ENCODE measurements around the gene VSTM2B.

VSTM2B gene

DNA sequence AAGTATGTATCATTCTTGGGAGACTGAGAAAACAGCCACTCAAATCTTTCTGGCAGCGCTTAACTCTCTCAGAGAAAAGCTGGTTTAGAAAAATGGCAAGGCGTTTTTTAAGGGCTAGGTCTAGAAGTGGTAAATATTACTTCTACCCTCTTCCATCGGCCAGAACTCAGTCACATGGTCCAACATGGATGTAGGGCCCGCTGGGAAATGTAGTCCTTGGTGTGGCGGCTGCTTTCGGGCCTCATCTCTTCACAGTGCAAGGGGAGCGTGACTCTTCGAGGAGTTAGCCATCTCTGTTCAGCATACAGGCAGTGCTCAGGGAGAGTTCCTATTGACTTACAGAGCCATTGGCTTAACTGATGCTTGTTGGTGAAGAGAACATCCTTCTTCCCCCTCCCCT, 6.3 kb downstream of the VSTM2B start:
- Histone ChIP-seq H2AFZ (ENCODE audit: low read length) (no peak overlapping the region), H3K4me3 (ENCODE audit: low read depth, low read length, poor library complexity, severe bottlenecking) (no peak overlapping the region), H3F3A (ENCODE audit: insufficient read depth, low read length) (no peaks in the 10 kb centered on the region), H3K9me3 (ENCODE audit: low read length) (no peaks in the 10 kb centered on the region), H4K20me1 (ENCODE audit: insufficient read depth, low read length) (no peaks in the 10 kb centered on the region), H3K27me3 (ENCODE audit: insufficient read depth, low read length) (no peaks in the 10 kb centered on the region), H3K4me1 (ENCODE audit: insufficient read depth, low read length, severe bottlenecking) (no peaks in the 10 kb centered on the region), H3K79me2 (ENCODE audit: insufficient read depth, low read length) (no peaks in the 10 kb centered on the region), H3K9me2 (ENCODE audit: low read depth, low read length) (no peaks in the 10 kb centered on the region), H3K4me2 (ENCODE audit: low read length) (no peak overlapping the region), H3K36me3 (ENCODE audit: insufficient read depth, low read length) (no peaks in the 10 kb centered on the region), H3K9ac (ENCODE audit: low read length) (no peak overlapping the region), H3K27ac (ENCODE audit: low read depth, low read length, poor library complexity, severe bottlenecking) (no peak overlapping the region)
- TF ChIP-seq, protein P1, sequence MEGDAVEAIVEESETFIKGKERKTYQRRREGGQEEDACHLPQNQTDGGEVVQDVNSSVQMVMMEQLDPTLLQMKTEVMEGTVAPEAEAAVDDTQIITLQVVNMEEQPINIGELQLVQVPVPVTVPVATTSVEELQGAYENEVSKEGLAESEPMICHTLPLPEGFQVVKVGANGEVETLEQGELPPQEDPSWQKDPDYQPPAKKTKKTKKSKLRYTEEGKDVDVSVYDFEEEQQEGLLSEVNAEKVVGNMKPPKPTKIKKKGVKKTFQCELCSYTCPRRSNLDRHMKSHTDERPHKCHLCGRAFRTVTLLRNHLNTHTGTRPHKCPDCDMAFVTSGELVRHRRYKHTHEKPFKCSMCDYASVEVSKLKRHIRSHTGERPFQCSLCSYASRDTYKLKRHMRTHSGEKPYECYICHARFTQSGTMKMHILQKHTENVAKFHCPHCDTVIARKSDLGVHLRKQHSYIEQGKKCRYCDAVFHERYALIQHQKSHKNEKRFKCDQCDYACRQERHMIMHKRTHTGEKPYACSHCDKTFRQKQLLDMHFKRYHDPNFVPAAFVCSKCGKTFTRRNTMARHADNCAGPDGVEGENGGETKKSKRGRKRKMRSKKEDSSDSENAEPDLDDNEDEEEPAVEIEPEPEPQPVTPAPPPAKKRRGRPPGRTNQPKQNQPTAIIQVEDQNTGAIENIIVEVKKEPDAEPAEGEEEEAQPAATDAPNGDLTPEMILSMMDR (IDR thresholded peaks at IDR 0.05; ENCODE audit: low read length), result no peak
- no peak for TF ChIP-seq EZH2 (IDR thresholded peaks at IDR 0.05; ENCODE audit: borderline replicate concordance, low read length)

DNA sequence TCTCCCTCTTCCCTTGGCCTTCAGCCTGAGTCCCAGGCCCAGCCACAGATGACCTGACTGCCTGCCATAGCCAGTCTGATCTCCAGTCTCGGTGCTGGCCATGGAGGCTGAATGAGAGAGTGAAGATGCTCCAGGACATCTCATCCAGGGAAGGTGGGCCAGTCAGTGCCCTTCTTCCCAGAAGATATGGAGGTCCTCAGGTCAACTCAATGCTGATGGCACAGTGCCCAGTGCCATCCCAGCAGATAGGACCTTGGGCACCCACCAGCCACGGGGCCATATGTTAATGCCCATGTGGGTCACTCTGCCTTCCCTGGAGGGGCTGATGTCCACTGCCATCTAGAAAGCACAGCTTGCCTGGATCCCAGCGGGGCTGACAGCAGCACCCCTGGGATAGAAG, 7.2 kb downstream of the VSTM2B start:
- H3K9me2 ChIP-seq (ENCODE audit: low read depth, low read length), result no peaks in the 10 kb centered on the region
- no peak overlapping the region for H3K9ac ChIP-seq (ENCODE audit: low read length)
- no peaks in the 10 kb centered on the region for H3K79me2 ChIP-seq (ENCODE audit: insufficient read depth, low read length)
- no peaks in the 10 kb centered on the region for H3K9me3 ChIP-seq (ENCODE audit: low read length)
- no peaks in the 10 kb centered on the region for H3F3A ChIP-seq (ENCODE audit: insufficient read depth, low read length)
- no peak overlapping the region for H2AFZ ChIP-seq (ENCODE audit: low read length)
- no peak overlapping the region for H3K4me3 ChIP-seq (ENCODE audit: low read depth, low read length, poor library complexity, severe bottlenecking)
- H3K4me1 ChIP-seq (ENCODE audit: insufficient read depth, low read length, severe bottlenecking), result no peaks in the 10 kb centered on the region
- H3K36me3 ChIP-seq (ENCODE audit: insufficient read depth, low read length), result no peaks in the 10 kb centered on the region
- H4K20me1 ChIP-seq (ENCODE audit: insufficient read depth, low read length), result no peaks in the 10 kb centered on the region
- TF ChIP-seq, protein P1 (IDR thresholded peaks at IDR 0.05; ENCODE audit: low read length), result no peak
- no peak for TF ChIP-seq EZH2 (IDR thresholded peaks at IDR 0.05; ENCODE audit: borderline replicate concordance, low read length)
- no peak overlapping the region for H3K4me2 ChIP-seq (ENCODE audit: low read length)
- H3K27ac ChIP-seq (ENCODE audit: low read depth, low read length, poor library complexity, severe bottlenecking), result no peak overlapping the region
- H3K27me3 ChIP-seq (ENCODE audit: insufficient read depth, low read length), result no peaks in the 10 kb centered on the region

DNA sequence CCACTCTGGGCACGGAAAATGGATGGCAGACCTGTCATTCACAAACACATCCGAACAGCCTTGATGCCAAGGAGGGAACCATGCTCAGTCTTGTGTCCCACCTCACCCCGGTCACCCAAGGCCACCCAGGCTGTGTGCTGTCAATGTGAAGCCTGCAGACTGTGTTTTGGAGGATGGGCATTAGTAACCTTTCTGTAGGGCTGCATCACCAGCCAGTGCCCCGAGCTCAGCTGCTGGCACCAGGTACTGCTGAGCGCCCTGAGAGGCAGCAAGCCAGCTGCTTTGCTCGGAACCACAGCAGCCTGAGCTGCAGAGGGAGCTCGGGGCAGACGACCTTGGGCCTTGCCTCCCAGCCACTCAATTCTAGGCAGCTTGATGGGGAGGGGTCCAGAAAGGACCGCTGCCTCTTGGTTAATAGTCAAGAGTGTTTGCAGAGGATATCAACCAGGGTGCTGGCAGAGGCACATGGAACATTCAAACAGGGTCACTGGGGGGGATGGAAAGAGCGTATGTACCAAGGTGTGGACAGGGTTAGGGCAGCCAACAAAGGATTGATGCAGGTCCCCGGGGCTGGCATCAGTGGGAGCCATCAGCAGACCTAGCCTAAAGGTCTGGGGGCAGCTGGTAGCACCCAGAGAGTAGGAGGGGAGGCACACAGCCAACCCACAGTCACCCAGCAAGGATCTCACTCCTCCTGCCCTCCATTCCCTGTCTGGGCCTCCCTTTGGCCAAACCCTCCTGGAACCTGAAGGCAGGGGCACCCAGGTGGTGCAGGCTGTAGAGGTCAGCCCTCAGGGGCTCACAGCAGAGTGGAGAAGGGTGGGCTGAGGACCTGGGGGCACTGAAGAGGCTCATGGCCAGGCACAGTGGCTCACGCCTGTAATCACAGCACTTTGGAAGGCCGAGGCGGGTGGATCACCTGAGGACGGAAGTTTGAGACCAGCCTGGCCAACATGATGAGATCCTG, 8.1 kb downstream of the VSTM2B start:
- H3K9me2 ChIP-seq (ENCODE audit: low read depth, low read length), result no peaks in the 10 kb centered on the region
- no peaks in the 10 kb centered on the region for H3K79me2 ChIP-seq (ENCODE audit: insufficient read depth, low read length)
- no peak overlapping the region for H3K4me3 ChIP-seq (ENCODE audit: low read depth, low read length, poor library complexity, severe bottlenecking)
- H3K27me3 ChIP-seq (ENCODE audit: insufficient read depth, low read length), result no peaks in the 10 kb centered on the region
- H3F3A ChIP-seq (ENCODE audit: insufficient read depth, low read length), result no peaks in the 10 kb centered on the region
- H3K9ac ChIP-seq (ENCODE audit: low read length), result no peak overlapping the region
- no peak for TF ChIP-seq EZH2 (IDR thresholded peaks at IDR 0.05; ENCODE audit: borderline replicate concordance, low read length)
- TF ChIP-seq, protein P1 (IDR thresholded peaks at IDR 0.05; ENCODE audit: low read length), result no peak
- H3K36me3 ChIP-seq (ENCODE audit: insufficient read depth, low read length), result no peaks in the 10 kb centered on the region
- H3K4me1 ChIP-seq (ENCODE audit: insufficient read depth, low read length, severe bottlenecking), result no peaks in the 10 kb centered on the region
- no peak overlapping the region for H2AFZ ChIP-seq (ENCODE audit: low read length)
- H3K9me3 ChIP-seq (ENCODE audit: low read length), result no peaks in the 10 kb centered on the region
- no peak overlapping the region for H3K4me2 ChIP-seq (ENCODE audit: low read length)
- no peak overlapping the region for H3K27ac ChIP-seq (ENCODE audit: low read depth, low read length, poor library complexity, severe bottlenecking)
- no peaks in the 10 kb centered on the region for H4K20me1 ChIP-seq (ENCODE audit: insufficient read depth, low read length)

Data from OCI-LY1 (cell line).